H1 (cell line): ENCODE results near the gene GPR141.

Experiments
- CREB1 ChIP-seq: IDR thresholded peaks from 2 replicates; pipeline ENCODE4 v1.6.1; 2012; ENCODE audit warnings: inconsistent platforms
- EZH2 ChIP-seq: fragments of 200-600 bp; sonication (generic); IDR thresholded peaks from 2 replicates; pipeline ENCODE4 v1.7.1; 2012; ENCODE audit warnings: low read depth, mild to moderate bottlenecking, moderate library complexity, low read length, inconsistent platforms; ENCODE audit not compliant: severe bottlenecking
- KDM5A ChIP-seq: fragments of 200-600 bp; IDR thresholded peaks from 2 replicates; pipeline ENCODE4 v1.7.1; 2012; ENCODE audit warnings: mild to moderate bottlenecking, low read length, inconsistent platforms, mixed read lengths
- PHF8 ChIP-seq: fragments of 200-600 bp; sonication (generic); conservative IDR thresholded peaks from 2 replicates; pipeline ENCODE4 v1.7.1; 2012; ENCODE audit warnings: low read depth, mild to moderate bottlenecking, inconsistent platforms, low read length, moderate library complexity
- SP1 ChIP-seq: IDR thresholded peaks from 2 replicates; pipeline ENCODE4 v1.6.1; 2011; ENCODE audit warnings: low read depth, low read length
- TAF1 ChIP-seq: IDR thresholded peaks from 2 replicates; pipeline ENCODE4 v1.6.1; 2011; ENCODE audit warnings: mild to moderate bottlenecking, low read depth, low read length
- YY1 ChIP-seq: IDR thresholded peaks from 2 replicates; pipeline ENCODE4 v1.6.1; 2011; ENCODE audit warnings: low read depth, mild to moderate bottlenecking, low read length
- TF ChIP-seq, protein P1 (sequence below), 3 experiments: IDR thresholded peaks; 1 replicate in 2 of 3; 2 replicates in 1 of 3; pipeline versions ENCODE4 v1.5.1 to v1.6.1; 2011; ENCODE audit warnings: low read length in 3 of 3, mild to moderate bottlenecking in 3 of 3, inconsistent platforms in 2 of 3, low read depth in 1 of 3, moderate library complexity in 1 of 3; ENCODE audit not compliant: insufficient read depth in 1 of 3; ENCODE audit errors: control extremely low read depth in 1 of 3

DNA sequence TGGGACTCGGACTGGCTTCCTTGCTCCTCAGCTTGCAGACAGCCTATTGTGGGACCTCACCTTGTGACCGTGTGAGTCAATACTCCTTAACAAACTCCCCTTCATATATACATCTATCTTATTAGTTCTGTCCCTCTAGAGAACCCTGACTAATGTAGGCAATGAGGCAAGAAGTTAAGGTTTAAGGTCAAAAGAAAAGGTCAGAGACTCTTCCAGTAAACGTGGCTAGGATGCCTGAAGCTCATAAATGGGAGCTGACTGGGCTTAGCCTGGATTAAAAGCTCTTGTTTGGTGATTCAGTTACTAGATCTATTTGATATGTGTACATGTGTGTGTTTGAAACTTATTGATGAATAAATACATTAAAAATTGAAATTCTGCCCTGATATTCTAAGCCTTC is 10.6 kb upstream of the GPR141 start:
- TF ChIP-seq EZH2 (no peak), CREB1 (no peak), YY1 (no peak), SP1 (no peak), TAF1 (no peak), KDM5A (no peak), PHF8 (no peak)
- TF ChIP-seq, protein P1, sequence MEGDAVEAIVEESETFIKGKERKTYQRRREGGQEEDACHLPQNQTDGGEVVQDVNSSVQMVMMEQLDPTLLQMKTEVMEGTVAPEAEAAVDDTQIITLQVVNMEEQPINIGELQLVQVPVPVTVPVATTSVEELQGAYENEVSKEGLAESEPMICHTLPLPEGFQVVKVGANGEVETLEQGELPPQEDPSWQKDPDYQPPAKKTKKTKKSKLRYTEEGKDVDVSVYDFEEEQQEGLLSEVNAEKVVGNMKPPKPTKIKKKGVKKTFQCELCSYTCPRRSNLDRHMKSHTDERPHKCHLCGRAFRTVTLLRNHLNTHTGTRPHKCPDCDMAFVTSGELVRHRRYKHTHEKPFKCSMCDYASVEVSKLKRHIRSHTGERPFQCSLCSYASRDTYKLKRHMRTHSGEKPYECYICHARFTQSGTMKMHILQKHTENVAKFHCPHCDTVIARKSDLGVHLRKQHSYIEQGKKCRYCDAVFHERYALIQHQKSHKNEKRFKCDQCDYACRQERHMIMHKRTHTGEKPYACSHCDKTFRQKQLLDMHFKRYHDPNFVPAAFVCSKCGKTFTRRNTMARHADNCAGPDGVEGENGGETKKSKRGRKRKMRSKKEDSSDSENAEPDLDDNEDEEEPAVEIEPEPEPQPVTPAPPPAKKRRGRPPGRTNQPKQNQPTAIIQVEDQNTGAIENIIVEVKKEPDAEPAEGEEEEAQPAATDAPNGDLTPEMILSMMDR (IDR thresholded peaks at IDR 0.05; ENCODE audit: control extremely low read depth in 1 of 3, insufficient read depth in 1 of 3, low read depth in 1 of 3, low read length in 3 of 3): no peak
